Osteoblast (primary cell): ENCODE measurements around the gene SVOP. TPM values are rescaled to one million over a fixed set of nuclear protein-coding genes. Genes with fewer than 3 reads are reported as not detected.
A peak's percentile ranks its signal among the peaks of the same experiment; 100 is the strongest.
"Not testable (repeated sequence)": the region's sequence is repeated elsewhere in the genome, so short reads cannot be mapped to it uniquely, and the experiment has no call there.

Experiments used
- DNase-seq: peaks from one replicate; pipeline ENCODE4 v3.0.0; 2011; ENCODE audit warnings: low spot score, mixed read lengths; ENCODE audit not compliant: insufficient read length; ENCODE audit errors: missing footprints
- H2AFZ ChIP-seq: 2 replicates; pipeline ENCODE4 v1.6.0; 2011; ENCODE audit warnings: mild to moderate bottlenecking, low read length
- H3K27ac ChIP-seq: 2 replicates; pipeline ENCODE4 v1.5.1; 2011; ENCODE audit warnings: mild to moderate bottlenecking, low read depth, low read length, moderate library complexity
- H3K27me3 ChIP-seq: 2 replicates; pipeline ENCODE4 v1.6.0; 2012; ENCODE audit warnings: mild to moderate bottlenecking, control low read depth, inconsistent platforms, low read length, moderate library complexity; ENCODE audit not compliant: insufficient read depth
- H3K36me3 ChIP-seq: 2 replicates; pipeline ENCODE4 v1.5.1; 2011; ENCODE audit warnings: mild to moderate bottlenecking, low read length, control low read depth, moderate library complexity; ENCODE audit not compliant: insufficient read depth
- H3K4me1 ChIP-seq: 2 replicates; pipeline ENCODE4 v1.5.1; 2011; ENCODE audit warnings: mild to moderate bottlenecking, low read length, control low read depth, moderate library complexity; ENCODE audit not compliant: insufficient read depth
- H3K4me2 ChIP-seq: 2 replicates; pipeline ENCODE4 v1.6.0; 2011; ENCODE audit warnings: mild to moderate bottlenecking, low read length; ENCODE audit not compliant: insufficient read depth
- H3K4me3 ChIP-seq: fragments of 200-600 bp; sonication (generic); 3 replicates; pipeline ENCODE4 v1.5.1; 2012; ENCODE audit warnings: mild to moderate bottlenecking, low read length, inconsistent platforms; ENCODE audit not compliant: insufficient read depth
- H3K79me2 ChIP-seq: 2 replicates; pipeline ENCODE4 v1.6.0; 2012; ENCODE audit warnings: mild to moderate bottlenecking, low read length, control low read depth, inconsistent platforms; ENCODE audit not compliant: insufficient read depth
- H3K9me3 ChIP-seq: 2 replicates; pipeline ENCODE4 v1.5.1; 2011; ENCODE audit warnings: low read depth, low read length, control low read depth
- H4K20me1 ChIP-seq: 2 replicates; pipeline ENCODE4 v1.6.0; 2012; ENCODE audit warnings: mild to moderate bottlenecking, low read length, control low read depth; ENCODE audit not compliant: insufficient read depth
- total RNA-seq: library from RNA; depleted of rRNA; stranded (reverse); fragments of >200 nt; gene quantifications from 2 replicates; pipeline ENCODE4 v1.2.3, GENCODE V29; 2012
- TF ChIP-seq, protein P1 (sequence below): IDR thresholded peaks from 2 replicates; pipeline ENCODE4 v1.5.1; 2011; ENCODE audit warnings: mild to moderate bottlenecking, low read depth, low read length, moderate library complexity; ENCODE audit errors: extremely low read depth

Gene SVOP
- total RNA-seq, 1 donor, result not detected

DNA sequence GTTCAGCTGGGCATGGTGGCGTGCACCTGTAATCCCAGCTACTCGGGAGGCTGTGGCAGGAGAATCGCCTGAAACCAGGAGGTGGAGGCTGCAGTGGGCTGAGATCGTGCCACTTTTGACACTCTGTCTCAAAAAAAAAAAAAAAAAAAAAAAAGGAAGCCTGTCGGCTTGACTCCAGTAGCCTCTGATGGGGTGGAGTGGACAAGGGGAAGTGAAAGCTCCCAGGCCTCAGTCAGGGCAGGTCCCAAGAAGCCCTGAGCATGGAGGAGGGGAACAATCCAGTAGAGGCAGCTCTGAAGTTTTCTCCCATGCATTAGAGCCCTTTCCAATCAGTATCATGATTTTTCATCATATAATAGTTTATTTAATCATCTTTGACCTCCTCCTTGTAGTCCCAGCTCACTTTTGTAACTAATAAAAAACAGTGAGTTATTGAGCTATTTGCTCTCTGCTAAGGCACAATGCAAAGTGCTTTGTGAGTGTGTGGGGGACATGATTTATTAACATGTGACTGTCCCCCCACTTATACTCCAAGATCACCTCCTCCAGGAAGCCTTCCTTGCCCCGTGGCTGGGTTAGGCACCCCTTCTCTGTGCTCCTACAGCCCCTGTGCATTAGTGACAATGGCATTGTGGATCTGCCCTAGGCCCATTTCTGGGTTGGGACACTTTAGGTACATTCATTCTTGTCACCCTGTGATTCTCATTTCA is 158.8 kb downstream of the SVOP start:
- H2AFZ ChIP-seq, result no peak overlapping the region
- peaks cover 7% of the 10 kb centered on the region for H3K79me2 ChIP-seq
- DNase-seq, result no peak
- H3K4me3 ChIP-seq, result no peak overlapping the region
- H4K20me1 ChIP-seq, result no peaks in the 10 kb centered on the region
- no peaks in the 10 kb centered on the region for H3K27me3 ChIP-seq
- no peaks in the 10 kb centered on the region for H3K9me3 ChIP-seq
- H3K4me1 ChIP-seq, result peaks cover 14% of the 10 kb centered on the region
- no peak overlapping the region for H3K4me2 ChIP-seq
- no peaks in the 10 kb centered on the region for H3K36me3 ChIP-seq
- no peak overlapping the region for H3K27ac ChIP-seq
- TF ChIP-seq, protein P1, sequence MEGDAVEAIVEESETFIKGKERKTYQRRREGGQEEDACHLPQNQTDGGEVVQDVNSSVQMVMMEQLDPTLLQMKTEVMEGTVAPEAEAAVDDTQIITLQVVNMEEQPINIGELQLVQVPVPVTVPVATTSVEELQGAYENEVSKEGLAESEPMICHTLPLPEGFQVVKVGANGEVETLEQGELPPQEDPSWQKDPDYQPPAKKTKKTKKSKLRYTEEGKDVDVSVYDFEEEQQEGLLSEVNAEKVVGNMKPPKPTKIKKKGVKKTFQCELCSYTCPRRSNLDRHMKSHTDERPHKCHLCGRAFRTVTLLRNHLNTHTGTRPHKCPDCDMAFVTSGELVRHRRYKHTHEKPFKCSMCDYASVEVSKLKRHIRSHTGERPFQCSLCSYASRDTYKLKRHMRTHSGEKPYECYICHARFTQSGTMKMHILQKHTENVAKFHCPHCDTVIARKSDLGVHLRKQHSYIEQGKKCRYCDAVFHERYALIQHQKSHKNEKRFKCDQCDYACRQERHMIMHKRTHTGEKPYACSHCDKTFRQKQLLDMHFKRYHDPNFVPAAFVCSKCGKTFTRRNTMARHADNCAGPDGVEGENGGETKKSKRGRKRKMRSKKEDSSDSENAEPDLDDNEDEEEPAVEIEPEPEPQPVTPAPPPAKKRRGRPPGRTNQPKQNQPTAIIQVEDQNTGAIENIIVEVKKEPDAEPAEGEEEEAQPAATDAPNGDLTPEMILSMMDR, result no peak

DNA sequence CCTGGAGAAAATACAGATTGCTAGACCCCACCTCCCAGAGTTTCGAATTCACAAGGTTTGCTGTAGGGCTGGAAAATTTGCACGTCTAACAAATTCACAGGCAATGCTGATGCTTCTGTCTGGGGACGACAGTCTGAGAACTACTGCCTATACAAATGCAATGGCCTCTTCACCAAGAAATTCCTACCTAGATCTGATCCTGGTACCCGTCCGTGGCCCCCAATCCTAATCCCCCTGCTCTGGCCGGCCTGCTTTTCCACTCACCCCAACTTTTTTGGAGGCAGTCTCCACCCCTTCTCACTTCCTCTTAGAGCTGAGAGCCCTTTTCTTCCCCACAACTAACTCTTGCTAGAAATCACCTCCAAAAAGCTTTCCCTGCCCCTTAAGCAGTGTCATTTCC is 160.4 kb downstream of the SVOP start:
- no peaks in the 10 kb centered on the region for H3K27me3 ChIP-seq
- H2AFZ ChIP-seq, result no peak overlapping the region
- no peak overlapping the region for H3K4me3 ChIP-seq
- H3K79me2 ChIP-seq, result peaks cover 23% of the 10 kb centered on the region
- H3K4me2 ChIP-seq, result no peak overlapping the region
- H4K20me1 ChIP-seq, result no peaks in the 10 kb centered on the region
- TF ChIP-seq, protein P1, result no peak
- no peak overlapping the region for H3K27ac ChIP-seq
- peaks cover 20% of the 10 kb centered on the region for H3K4me1 ChIP-seq
- H3K36me3 ChIP-seq, result no peaks in the 10 kb centered on the region
- no peaks in the 10 kb centered on the region for H3K9me3 ChIP-seq
- DNase-seq, result no peak

DNA sequence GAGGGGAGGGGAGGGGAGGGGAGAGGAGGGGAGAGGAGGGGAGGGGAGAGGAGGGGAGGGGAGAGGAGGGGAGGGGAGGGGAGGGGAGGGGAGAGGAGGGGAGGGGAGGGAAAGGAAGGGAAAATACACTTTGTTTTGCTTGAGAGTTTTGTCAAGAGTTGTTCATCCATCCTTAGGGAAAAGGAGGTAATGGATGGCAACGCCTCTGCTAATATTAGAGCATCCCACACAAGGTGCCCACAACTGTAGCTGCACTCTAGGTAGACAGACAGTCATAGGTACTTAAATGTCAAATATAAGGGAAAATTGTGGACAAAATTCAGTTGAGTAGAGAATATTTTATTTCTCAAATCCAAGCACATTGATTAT is 161.0 kb downstream of the SVOP start:
- Histone ChIP-seq H3K4me1 (peaks cover 26% of the 10 kb centered on the region), H3K4me2 (no peak overlapping the region), H4K20me1 (no peaks in the 10 kb centered on the region), H2AFZ (no peak overlapping the region), H3K36me3 (peaks cover 5% of the 10 kb centered on the region), H3K9me3 (no peaks in the 10 kb centered on the region), H3K27ac (no peak overlapping the region), H3K27me3 (no peaks in the 10 kb centered on the region), H3K4me3 (no peak overlapping the region), H3K79me2 (peaks cover 28% of the 10 kb centered on the region)
- TF ChIP-seq, protein P1, result no peak
- DNase-seq, result no peak

DNA sequence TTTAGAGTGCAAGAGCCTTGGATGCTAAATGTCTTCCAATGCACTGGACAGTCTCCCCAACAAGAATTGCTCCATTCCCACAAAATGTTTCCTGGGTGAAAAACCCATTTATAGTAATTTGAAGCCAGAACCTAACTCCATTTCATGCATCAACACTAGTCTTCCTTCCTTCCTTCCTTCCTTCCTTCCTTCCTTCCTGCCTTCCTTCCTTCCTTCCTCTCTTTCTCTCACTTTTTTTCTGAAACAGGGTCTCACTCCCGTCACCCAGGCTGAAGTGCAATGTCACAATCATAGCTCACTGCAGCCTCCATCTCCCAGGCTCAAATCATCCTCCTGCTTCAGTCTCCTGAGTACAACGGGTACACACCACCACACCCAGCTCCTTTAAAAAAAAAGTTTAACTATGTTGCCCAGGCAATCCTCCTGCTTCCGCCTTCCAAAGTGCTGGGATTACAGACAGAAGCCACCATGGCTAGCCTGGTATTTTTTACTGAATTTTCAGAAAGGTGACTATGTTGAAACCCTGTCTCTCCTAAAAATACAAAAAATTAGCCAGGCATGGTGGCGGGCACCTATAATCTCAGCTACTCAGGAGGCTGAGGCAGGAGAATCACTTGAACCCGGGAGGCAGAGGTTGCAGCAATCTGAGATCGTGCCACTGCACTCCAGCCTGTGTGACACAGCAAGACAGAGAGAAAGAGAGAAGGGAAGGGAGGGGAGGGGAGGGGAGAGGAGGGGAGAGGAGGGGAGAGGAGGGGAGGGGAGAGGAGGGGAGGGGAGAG is 161.5 kb downstream of the SVOP start:
- not testable (repeated sequence) for H3K36me3 ChIP-seq, H4K20me1 ChIP-seq, H3K27ac ChIP-seq, H3K9me3 ChIP-seq, H2AFZ ChIP-seq, H3K27me3 ChIP-seq, DNase-seq, H3K4me3 ChIP-seq
- peak overlapping the region; percentile 91 for H3K4me2 ChIP-seq
- H3K4me1 ChIP-seq, result peaks cover 31% of the 10 kb centered on the region
- H3K79me2 ChIP-seq, result peaks cover 30% of the 10 kb centered on the region
